K562 (cell line): ENCODE data around the gene DBP. TPM values are rescaled to one million over a fixed set of nuclear protein-coding genes. Genes with fewer than 3 reads are reported as not detected.
A peak's percentile ranks its signal among the peaks of the same experiment; 100 is the strongest.

Experiments
- MNT ChIP-seq, 2 experiments: fragments of 450-650 bp; conservative IDR thresholded peaks; 2 replicates each; pipeline ENCODE4 v1.6.1; 2017; ENCODE audit warnings: mild to moderate bottlenecking in 2 of 2, moderate library complexity in 2 of 2
- POLR3G ChIP-seq: IDR thresholded peaks from 2 replicates; pipeline ENCODE4 v1.6.1; 2011; ENCODE audit not compliant: insufficient read length, insufficient replicate concordance; ENCODE audit errors: extremely low read depth
- SRF ChIP-seq, 2 experiments: fragments of 250-450, 450-650 bp in 1 of 2; sonication (Bioruptor Pico) in 1 of 2; sonication (generic) in 1 of 2; formaldehyde crosslinking; IDR thresholded peaks; 2 replicates each; pipeline versions ENCODE4 v1.5.0 to v1.5.1; 2020 to 2022; ENCODE audit warnings: mild to moderate bottlenecking in 1 of 2, missing genetic modification reagents in 1 of 2
- ZC3H4 ChIP-seq: sonication (generic); formaldehyde crosslinking; IDR thresholded peaks from 2 replicates; pipeline ENCODE4 v1.9.0; 2021; ENCODE audit warnings: missing genetic modification reagents, borderline replicate concordance
- ZFP30 ChIP-seq: fragments of 250-450 bp; sonication (Bioruptor Pico); IDR thresholded peaks from 2 replicates; pipeline ENCODE4 v1.8.0; 2022; ENCODE audit warnings: moderate library complexity, mild to moderate bottlenecking, inconsistent platforms, borderline replicate concordance
- ZNF696 ChIP-seq: fragments of 250-450 bp; sonication (Bioruptor Pico); conservative IDR thresholded peaks from 2 replicates; pipeline ENCODE4 v1.4.0; 2020; ENCODE audit warnings: mild to moderate bottlenecking, moderate library complexity
- ZNF778 ChIP-seq: fragments of 450-650 bp; formaldehyde crosslinking; IDR thresholded peaks from 2 replicates; pipeline ENCODE4 v1.4.0; 2020; ENCODE audit warnings: mild to moderate bottlenecking, moderate library complexity
- polyA plus RNA-seq, 8 experiments: library from polyadenylated mRNA; depleted of rRNA in 4 of 8; stranded (reverse) in 5 of 8; unstranded in 3 of 8; fragments of >200 nt; fragmentation: Nextera tagmentation in 2 of 8; fragmentation: Illumina TruSeq in 1 of 8; extraction: Ambion mirVana in 2 of 8; extraction: Trizol in 1 of 8; gene quantifications; 2 replicates each; pipeline versions ENCODE4 v1.2.1 to v1.2.3, GENCODE V29; 2011 to 2014; ENCODE audit warnings: inconsistent platforms in 1 of 8, missing spikeins in 1 of 8
- total RNA-seq, 7 experiments: library from RNA; depleted of rRNA in 6 of 7; stranded (reverse); fragments of >200 nt in 6 of 7; fragmentation: Illumina TruSeq in 2 of 7; extraction: Trizol in 2 of 7; gene quantifications; 2 replicates each; pipeline versions ENCODE4 v1.2.1 to v1.2.3, GENCODE V29; 2011 to 2021; ENCODE audit warnings: low replicate concordance in 1 of 7
- TF ChIP-seq, protein P1 (sequence below): fragments of 250-450 bp; sonication (Bioruptor Pico); IDR thresholded peaks from 2 replicates; pipeline ENCODE4 v1.4.0; 2020
- TF ChIP-seq, protein P2 (sequence below): fragments of 450-650 bp; IDR thresholded peaks from 2 replicates; pipeline ENCODE4 v1.6.1; 2016; ENCODE audit warnings: low read depth
- TF ChIP-seq, protein P3 (sequence below), 2 experiments: IDR thresholded peaks; 2 replicates each; pipeline ENCODE4 v1.6.1; 2012; ENCODE audit warnings: improper control_type of control experiment in 2 of 2, low read depth in 2 of 2, low read length in 2 of 2, borderline replicate concordance in 1 of 2

DBP gene
- total and polyA plus RNA-seq, 9 of the 15 experiments (the other 6 are each of a cell fraction or from before 2014, with no cell fraction given): 0.25 to 5.5 (median 1.8) TPM

- TF ChIP-seq MNT (conservative IDR thresholded peaks at IDR 0.05): peak in 1 of 2 experiments; percentile 9; a peak in 1 of 4 replicates
- no peak for TF ChIP-seq ZNF778 (CRISPR knock-in tag)
- no peak for TF ChIP-seq SRF (CRISPR knock-in tag; IDR thresholded peaks at IDR 0.05)
- TF ChIP-seq POLR3G: no peak
- TF ChIP-seq, protein P1, sequence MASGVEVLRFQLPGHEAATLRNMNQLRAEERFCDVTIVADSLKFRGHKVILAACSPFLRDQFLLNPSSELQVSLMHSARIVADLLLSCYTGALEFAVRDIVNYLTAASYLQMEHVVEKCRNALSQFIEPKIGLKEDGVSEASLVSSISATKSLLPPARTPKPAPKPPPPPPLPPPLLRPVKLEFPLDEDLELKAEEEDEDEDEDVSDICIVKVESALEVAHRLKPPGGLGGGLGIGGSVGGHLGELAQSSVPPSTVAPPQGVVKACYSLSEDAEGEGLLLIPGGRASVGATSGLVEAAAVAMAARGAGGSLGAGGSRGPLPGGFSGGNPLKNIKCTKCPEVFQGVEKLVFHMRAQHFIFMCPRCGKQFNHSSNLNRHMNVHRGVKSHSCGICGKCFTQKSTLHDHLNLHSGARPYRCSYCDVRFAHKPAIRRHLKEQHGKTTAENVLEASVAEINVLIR (CRISPR knock-in tag): no peak
- TF ChIP-seq, protein P2, sequence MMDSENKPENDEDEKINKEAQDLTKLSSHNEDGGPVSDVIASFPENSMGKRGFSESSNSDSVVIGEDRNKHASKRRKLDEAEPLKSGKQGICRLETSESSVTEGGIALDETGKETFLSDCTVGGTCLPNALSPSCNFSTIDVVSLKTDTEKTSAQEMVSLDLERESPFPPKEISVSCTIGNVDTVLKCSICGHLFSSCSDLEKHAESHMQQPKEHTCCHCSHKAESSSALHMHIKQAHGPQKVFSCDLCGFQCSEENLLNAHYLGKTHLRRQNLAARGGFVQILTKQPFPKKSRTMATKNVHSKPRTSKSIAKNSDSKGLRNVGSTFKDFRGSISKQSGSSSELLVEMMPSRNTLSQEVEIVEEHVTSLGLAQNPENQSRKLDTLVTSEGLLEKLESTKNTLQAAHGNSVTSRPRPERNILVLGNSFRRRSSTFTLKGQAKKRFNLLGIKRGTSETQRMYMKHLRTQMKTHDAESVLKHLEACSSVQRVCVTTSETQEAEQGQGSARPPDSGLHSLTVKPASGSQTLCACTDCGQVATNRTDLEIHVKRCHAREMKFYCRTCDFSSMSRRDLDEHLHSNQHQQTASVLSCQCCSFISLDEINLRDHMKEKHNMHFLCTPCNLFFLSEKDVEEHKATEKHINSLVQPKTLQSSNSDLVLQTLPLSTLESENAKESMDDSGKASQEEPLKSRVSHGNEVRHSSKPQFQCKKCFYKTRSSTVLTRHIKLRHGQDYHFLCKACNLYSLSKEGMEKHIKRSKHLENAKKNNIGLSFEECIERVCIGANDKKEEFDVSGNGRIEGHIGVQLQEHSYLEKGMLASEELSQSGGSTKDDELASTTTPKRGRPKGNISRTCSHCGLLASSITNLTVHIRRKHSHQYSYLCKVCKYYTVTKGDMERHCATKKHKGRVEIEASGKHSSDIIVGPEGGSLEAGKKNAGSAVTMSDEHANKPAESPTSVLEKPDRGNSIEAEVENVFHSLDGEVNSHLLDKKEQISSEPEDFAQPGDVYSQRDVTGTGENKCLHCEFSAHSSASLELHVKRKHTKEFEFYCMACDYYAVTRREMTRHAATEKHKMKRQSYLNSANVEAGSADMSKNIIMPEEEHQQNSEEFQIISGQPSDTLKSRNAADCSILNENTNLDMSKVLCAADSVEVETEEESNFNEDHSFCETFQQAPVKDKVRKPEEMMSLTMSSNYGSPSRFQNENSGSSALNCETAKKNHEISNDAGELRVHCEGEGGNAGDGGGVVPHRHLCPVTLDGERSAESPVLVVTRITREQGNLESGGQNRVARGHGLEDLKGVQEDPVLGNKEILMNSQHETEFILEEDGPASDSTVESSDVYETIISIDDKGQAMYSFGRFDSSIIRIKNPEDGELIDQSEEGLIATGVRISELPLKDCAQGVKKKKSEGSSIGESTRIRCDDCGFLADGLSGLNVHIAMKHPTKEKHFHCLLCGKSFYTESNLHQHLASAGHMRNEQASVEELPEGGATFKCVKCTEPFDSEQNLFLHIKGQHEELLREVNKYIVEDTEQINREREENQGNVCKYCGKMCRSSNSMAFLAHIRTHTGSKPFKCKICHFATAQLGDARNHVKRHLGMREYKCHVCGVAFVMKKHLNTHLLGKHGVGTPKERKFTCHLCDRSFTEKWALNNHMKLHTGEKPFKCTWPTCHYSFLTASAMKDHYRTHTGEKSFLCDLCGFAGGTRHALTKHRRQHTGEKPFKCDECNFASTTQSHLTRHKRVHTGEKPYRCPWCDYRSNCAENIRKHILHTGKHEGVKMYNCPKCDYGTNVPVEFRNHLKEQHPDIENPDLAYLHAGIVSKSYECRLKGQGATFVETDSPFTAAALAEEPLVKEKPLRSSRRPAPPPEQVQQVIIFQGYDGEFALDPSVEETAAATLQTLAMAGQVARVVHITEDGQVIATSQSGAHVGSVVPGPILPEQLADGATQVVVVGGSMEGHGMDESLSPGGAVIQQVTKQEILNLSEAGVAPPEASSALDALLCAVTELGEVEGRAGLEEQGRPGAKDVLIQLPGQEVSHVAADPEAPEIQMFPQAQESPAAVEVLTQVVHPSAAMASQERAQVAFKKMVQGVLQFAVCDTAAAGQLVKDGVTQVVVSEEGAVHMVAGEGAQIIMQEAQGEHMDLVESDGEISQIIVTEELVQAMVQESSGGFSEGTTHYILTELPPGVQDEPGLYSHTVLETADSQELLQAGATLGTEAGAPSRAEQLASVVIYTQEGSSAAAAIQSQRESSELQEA: no peak
- TF ChIP-seq ZC3H4: no peak
- TF ChIP-seq, protein P3, sequence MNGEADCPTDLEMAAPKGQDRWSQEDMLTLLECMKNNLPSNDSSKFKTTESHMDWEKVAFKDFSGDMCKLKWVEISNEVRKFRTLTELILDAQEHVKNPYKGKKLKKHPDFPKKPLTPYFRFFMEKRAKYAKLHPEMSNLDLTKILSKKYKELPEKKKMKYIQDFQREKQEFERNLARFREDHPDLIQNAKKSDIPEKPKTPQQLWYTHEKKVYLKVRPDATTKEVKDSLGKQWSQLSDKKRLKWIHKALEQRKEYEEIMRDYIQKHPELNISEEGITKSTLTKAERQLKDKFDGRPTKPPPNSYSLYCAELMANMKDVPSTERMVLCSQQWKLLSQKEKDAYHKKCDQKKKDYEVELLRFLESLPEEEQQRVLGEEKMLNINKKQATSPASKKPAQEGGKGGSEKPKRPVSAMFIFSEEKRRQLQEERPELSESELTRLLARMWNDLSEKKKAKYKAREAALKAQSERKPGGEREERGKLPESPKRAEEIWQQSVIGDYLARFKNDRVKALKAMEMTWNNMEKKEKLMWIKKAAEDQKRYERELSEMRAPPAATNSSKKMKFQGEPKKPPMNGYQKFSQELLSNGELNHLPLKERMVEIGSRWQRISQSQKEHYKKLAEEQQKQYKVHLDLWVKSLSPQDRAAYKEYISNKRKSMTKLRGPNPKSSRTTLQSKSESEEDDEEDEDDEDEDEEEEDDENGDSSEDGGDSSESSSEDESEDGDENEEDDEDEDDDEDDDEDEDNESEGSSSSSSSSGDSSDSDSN (IDR thresholded peaks at IDR 0.05; ENCODE audit: borderline replicate concordance in 1 of 2, low read depth in 2 of 2, low read length in 2 of 2): no peak; a peak in 1 of 4 replicates
- TF ChIP-seq ZFP30 (CRISPR knock-in tag): no peak
- no peak for TF ChIP-seq ZNF696 (CRISPR knock-in tag)
These were observed 1.8 kb downstream of the DBP start (continued) for GRCh38 chr19:48635263-48635965.
